ENCODE measurements around the gene SLAMF6. TPM values are rescaled to one million over a fixed set of nuclear protein-coding genes. Genes with fewer than 3 reads are reported as not detected.
"Not testable (repeated sequence)": the region's sequence is repeated elsewhere in the genome, so short reads cannot be mapped to it uniquely, and the experiment has no call there.

The SLAMF6 gene
- total and polyA plus RNA-seq, 4 donors = 0.73 to 2.4 (median 2.1) TPM

GRCh38 chr1:160534823-160535605 lies 12.0 kb upstream of the SLAMF6 start:
- TF ChIP-seq CTCF (IDR thresholded peaks at IDR 0.05; ENCODE audit: control extremely low read depth, extremely low read depth) = no peak
- H3K9me3 ChIP-seq (ENCODE audit: control insufficient read depth in 4 of 4, insufficient read depth in 3 of 4, low read length in 3 of 4) = peaks cover 0 to 10% (median 4%) of the 10 kb centered on the region in 4 donors
- no peak for DNase-seq
- no peak overlapping the region for H3K9ac ChIP-seq (ENCODE audit: insufficient read depth in 1 of 2, low read length in 2 of 2)
- H3K4me1 ChIP-seq (ENCODE audit: control insufficient read depth in 5 of 5, insufficient read depth in 5 of 5, low read length in 5 of 5) = no peaks in the 10 kb centered on the region
- ATAC-seq (ENCODE audit: insufficient read depth, low FRiP score) = no peak
- no peak overlapping the region for H3K27ac ChIP-seq (ENCODE audit: low read depth in 1 of 2, low read length in 1 of 2)
- no peaks in the 10 kb centered on the region for H3K27me3 ChIP-seq (ENCODE audit: control insufficient read depth in 3 of 3, insufficient read depth in 3 of 3, low read length in 2 of 3)
- no peaks in the 10 kb centered on the region for H3K36me3 ChIP-seq (ENCODE audit: control insufficient read depth in 4 of 4, insufficient read depth in 4 of 4, low read length in 4 of 4)
- 66 to 96% methylated on average over 3 of the region's 3 CpGs for WGBS, 2 donors
- no peak overlapping the region for H3K4me3 ChIP-seq

GRCh38 chr1:160532557-160532813 lies 9.4 kb upstream of the SLAMF6 start:
- not testable (repeated sequence) for H3K27ac ChIP-seq (ENCODE audit: low read depth in 1 of 2, low read length in 1 of 2); H3K4me3 ChIP-seq; H3K4me1 ChIP-seq (ENCODE audit: control insufficient read depth in 5 of 5, insufficient read depth in 5 of 5, low read length in 5 of 5); H3K36me3 ChIP-seq (ENCODE audit: control insufficient read depth in 4 of 4, insufficient read depth in 4 of 4, low read length in 4 of 4); DNase-seq; H3K27me3 ChIP-seq (ENCODE audit: control insufficient read depth in 3 of 3, insufficient read depth in 3 of 3, low read length in 2 of 3); ATAC-seq (ENCODE audit: insufficient read depth, low FRiP score); H3K9ac ChIP-seq (ENCODE audit: insufficient read depth in 1 of 2, low read length in 2 of 2)
- peaks cover 0 to 16% (median 2%) of the 10 kb centered on the region in 4 donors for H3K9me3 ChIP-seq (ENCODE audit: control insufficient read depth in 4 of 4, insufficient read depth in 3 of 4, low read length in 3 of 4)
- WGBS, 2 donors = 92 to 98% methylated on average over 4 to 5 of the region's 5 CpGs

GRCh38 chr1:160531809-160532556 lies 8.9 kb upstream of the SLAMF6 start:
- WGBS, 2 donors = 94 to 96% methylated on average over 27 to 29 of the region's 29 CpGs
- H3K4me3 ChIP-seq; H3K9ac ChIP-seq (ENCODE audit: insufficient read depth in 1 of 2, low read length in 2 of 2); ATAC-seq (ENCODE audit: insufficient read depth, low FRiP score); H3K27ac ChIP-seq (ENCODE audit: low read depth in 1 of 2, low read length in 1 of 2); H3K36me3 ChIP-seq (ENCODE audit: control insufficient read depth in 4 of 4, insufficient read depth in 4 of 4, low read length in 4 of 4); H3K27me3 ChIP-seq (ENCODE audit: control insufficient read depth in 3 of 3, insufficient read depth in 3 of 3, low read length in 2 of 3); H3K4me1 ChIP-seq (ENCODE audit: control insufficient read depth in 5 of 5, insufficient read depth in 5 of 5, low read length in 5 of 5); DNase-seq: not testable (repeated sequence)
- peaks cover 0 to 16% (median 2%) of the 10 kb centered on the region in 4 donors for H3K9me3 ChIP-seq (ENCODE audit: control insufficient read depth in 4 of 4, insufficient read depth in 3 of 4, low read length in 3 of 4)

GRCh38 chr1:160529401-160529952 lies 6.4 kb upstream of the SLAMF6 start:
- not testable (repeated sequence) for DNase-seq; ATAC-seq (ENCODE audit: insufficient read depth, low FRiP score); H3K36me3 ChIP-seq (ENCODE audit: control insufficient read depth in 4 of 4, insufficient read depth in 4 of 4, low read length in 4 of 4); H3K4me1 ChIP-seq (ENCODE audit: control insufficient read depth in 5 of 5, insufficient read depth in 5 of 5, low read length in 5 of 5); H3K4me3 ChIP-seq; H3K27me3 ChIP-seq (ENCODE audit: control insufficient read depth in 3 of 3, insufficient read depth in 3 of 3, low read length in 2 of 3); H3K27ac ChIP-seq (ENCODE audit: low read depth in 1 of 2, low read length in 1 of 2); H3K9ac ChIP-seq (ENCODE audit: insufficient read depth in 1 of 2, low read length in 2 of 2)
- WGBS, 2 donors = 63 to 75% methylated on average over 7 of the region's 7 CpGs
- peaks cover 0 to 15% (median 0%) of the 10 kb centered on the region in 4 donors for H3K9me3 ChIP-seq (ENCODE audit: control insufficient read depth in 4 of 4, insufficient read depth in 3 of 4, low read length in 3 of 4)

- H3K4me3 ChIP-seq; H3K27ac ChIP-seq (ENCODE audit: low read depth in 1 of 2, low read length in 1 of 2); H3K9ac ChIP-seq (ENCODE audit: insufficient read depth in 1 of 2, low read length in 2 of 2); H3K27me3 ChIP-seq (ENCODE audit: control insufficient read depth in 3 of 3, insufficient read depth in 3 of 3, low read length in 2 of 3); H3K36me3 ChIP-seq (ENCODE audit: control insufficient read depth in 4 of 4, insufficient read depth in 4 of 4, low read length in 4 of 4); ATAC-seq (ENCODE audit: insufficient read depth, low FRiP score); DNase-seq; H3K4me1 ChIP-seq (ENCODE audit: control insufficient read depth in 5 of 5, insufficient read depth in 5 of 5, low read length in 5 of 5); H3K9me3 ChIP-seq (ENCODE audit: control insufficient read depth in 4 of 4, insufficient read depth in 3 of 4, low read length in 3 of 4): not testable (repeated sequence)
- WGBS, 2 donors = 84 to 89% methylated on average over 2 of the region's 2 CpGs
These were observed 734 bp upstream of the SLAMF6 start for GRCh38 chr1:160523789-160524188.
